Hepatic stellate cell (primary cell): ENCODE measurements around the gene UBE2V1.
"Not testable (repeated sequence)": the region's sequence is repeated elsewhere in the genome, so short reads cannot be mapped to it uniquely, and the experiment has no call there.

ENCODE experiments used
- DNase-seq: peaks from one replicate; pipeline ENCODE4 v3.0.0; 2011; ENCODE audit warnings: low spot score

Gene UBE2V1

DNA sequence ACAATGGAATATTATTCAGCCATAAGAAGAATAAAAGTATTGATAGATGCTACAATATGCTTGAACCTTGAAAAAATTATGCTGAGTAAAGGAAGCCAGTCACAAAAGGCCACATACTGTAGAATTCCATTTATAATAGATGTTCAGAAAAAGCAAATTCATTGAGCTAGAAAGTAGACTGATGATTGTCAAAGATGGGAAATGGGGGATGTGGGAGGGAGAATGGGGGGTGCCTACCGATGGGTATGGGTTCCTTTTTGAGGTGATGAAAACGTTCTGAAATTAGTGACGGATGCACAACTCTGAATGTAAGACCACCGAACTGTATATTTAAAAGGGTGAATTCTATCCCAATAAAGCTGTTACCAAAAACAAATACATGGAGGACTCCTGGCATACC lies 18.4 kb downstream of the UBE2V1 start:
- DNase-seq: no peak

DNA sequence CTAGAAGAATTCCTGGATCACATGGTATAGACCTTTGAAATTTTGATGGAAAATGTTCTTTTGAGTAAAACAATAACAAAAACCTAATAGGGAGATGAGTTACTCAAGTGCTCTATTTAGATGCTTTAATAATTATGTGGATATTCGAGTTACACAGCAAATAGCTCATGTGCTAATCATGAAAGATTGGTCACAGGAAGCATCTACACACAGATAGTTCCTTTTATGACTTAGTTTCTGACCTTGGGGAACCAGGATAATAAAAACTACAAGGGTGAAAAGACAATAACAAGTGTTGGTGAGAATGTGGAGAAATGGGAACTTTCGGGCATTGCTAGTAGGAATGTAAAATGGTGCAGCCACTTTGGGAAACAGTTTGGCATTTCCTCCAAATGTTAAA lies 19.7 kb downstream of the UBE2V1 start:
- DNase-seq: no peak

DNA sequence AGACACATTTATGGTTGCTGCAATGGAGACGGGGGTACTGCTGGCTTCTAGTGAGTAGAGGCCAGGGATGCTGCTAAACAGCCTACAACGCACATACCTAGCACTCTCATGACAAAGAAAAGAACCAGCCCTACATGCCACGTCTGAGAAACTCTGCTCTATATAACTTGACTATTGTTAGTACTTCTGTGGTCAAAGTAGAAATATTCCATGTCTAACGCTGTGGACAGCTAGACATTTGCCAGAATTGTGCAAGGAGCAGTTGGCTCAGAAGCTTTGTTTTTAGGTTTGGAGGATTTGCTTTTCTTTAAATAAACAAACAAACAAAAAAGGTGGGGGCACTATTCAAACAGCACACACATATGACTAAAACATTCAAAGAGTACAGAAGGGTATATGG lies 20.5 kb downstream of the UBE2V1 start:
- DNase-seq: no peak

DNA sequence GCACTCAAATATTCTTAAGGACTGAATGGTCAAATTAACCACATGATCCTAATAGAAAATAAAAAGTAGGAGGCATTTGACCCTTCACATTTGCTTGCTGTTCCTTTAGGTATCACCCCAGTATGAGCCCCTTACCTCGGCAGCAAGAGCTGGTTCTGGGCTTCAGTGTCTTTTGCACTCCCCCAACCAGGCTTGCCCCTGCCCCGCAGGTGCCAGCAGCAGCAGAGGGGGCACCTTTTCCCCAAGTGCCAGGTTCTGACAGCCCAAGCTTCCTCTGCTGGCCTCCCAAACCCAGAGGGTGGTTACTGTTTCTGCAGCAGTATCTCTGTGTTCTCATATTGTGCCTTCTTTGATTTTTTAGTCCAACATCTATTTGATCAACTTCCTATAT lies 23.2 kb downstream of the UBE2V1 start:
- no peak for DNase-seq

DNA sequence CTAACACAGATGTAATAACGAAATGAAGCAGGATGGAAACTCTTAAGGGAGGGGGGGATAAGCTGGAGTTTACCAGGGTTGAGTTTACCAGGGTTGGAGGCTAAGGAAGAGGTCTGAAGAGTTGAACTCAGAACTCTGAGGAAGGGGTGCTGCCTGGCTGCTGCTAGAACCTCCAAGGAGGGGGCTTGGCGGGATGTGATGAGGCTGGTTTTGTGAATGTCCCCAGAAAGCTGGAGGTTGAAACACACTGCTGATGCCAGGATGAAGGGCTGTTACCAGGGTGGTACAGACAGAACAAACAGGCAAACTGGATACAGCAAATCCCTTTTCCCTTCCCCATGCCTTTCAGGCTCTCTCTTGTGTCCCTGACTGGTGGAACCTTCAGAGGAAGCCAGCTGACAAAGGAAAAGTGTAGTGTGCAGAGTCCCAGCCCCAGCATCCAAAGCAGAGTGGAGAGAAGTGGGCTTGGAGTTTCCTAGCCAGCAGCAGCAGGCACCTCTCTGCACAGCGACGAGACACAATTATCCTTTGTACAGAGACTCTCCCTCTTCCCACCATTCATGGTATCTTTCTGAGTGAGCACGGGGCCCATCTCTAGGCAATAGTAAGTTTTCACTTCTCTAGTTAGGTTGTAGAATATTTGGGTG lies 23.7 kb downstream of the UBE2V1 start:
- no peak for DNase-seq

- DNase-seq: no peak
Observed at GRCh38 chr20:50088022-50088421, 24.9 kb downstream of the UBE2V1 start.

DNA sequence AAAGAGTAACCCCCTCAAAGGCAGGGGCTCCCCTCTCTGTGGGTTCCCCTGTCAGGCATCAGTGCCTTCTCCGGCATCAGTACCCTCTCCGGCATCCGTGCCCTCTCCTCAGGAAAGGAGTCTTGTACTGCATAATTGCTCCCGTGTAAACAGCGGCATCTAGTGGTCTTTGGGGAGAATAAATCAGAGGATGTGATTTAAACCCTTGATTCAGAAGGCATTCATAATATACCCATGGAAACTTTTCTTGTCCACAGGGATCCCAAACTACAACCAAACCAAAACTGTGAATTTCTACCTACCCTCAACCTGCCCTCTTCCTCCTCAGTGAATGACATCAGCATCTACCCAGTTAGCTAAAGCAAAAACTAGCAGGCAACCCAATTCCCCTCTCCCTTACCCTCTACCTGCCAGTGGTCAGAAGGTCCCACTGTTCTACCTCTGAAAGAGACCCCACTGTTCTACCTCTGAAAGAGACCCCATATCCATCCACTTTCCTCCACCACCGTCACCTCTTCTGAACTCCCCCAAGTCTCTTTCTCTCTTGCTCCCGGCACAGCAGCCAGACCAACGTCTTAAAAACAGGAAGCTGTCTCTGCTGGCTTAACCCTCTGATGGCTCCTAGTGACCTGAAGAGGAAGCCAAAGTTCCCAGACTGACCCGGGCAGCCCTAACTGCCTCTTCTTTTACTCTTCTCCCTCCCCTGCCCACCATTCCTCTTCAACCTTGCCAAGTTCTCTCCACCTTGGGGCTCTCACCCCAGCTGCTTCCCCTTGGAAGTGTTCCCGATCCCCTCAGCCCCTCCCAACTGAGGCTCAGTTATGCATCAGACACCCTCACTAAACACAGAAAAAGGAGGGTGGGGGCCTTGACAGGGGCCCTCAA lies 27.2 kb downstream of the UBE2V1 start:
- DNase-seq: peak; percentile 71

DNA sequence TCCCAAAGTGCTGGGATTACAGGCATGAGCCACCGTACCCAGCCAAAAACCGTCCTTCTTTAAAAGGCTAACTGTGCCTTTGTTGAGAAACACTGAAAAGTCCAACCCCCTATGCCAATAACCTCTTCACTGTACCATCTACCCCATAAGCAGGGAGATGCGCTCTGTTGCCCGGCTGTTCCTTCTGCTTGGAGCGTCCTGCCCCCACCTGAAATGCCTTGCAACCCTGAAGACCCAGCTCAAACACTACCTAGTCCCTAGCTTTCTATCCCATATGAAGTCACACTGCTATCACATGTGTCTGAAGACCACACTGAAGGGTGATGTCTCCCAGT lies 27.8 kb downstream of the UBE2V1 start:
- no peak for DNase-seq

GRCh38 chr20:50083034-50083433 lies 29.9 kb downstream of the UBE2V1 start:
- DNase-seq: no peak

DNA sequence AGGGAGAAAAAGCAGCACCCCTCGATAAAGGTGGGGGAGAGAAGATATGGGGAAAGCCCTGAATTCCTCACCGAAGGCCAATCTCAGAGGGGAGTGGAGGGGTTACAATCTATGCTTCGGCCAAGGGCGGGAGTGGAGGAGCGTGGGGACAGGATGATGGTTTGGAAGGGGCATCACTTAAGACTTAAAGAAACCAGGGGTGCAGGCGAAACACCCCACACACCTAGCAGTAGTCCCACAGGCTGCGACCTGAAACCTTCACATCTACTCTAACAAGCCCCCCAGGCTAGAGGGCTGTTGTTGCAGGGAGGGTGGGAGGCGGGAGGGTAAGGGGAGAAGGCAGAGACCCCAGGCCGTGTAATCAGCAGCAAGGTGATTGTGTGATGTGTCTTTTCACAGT lies 30.9 kb downstream of the UBE2V1 start:
- not testable (repeated sequence) for DNase-seq

- DNase-seq: no peak
Observed at GRCh38 chr20:50077818-50078601, 34.9 kb downstream of the UBE2V1 start.

GRCh38 chr20:50073500-50073899 lies 39.5 kb downstream of the UBE2V1 start:
- no peak for DNase-seq

DNA sequence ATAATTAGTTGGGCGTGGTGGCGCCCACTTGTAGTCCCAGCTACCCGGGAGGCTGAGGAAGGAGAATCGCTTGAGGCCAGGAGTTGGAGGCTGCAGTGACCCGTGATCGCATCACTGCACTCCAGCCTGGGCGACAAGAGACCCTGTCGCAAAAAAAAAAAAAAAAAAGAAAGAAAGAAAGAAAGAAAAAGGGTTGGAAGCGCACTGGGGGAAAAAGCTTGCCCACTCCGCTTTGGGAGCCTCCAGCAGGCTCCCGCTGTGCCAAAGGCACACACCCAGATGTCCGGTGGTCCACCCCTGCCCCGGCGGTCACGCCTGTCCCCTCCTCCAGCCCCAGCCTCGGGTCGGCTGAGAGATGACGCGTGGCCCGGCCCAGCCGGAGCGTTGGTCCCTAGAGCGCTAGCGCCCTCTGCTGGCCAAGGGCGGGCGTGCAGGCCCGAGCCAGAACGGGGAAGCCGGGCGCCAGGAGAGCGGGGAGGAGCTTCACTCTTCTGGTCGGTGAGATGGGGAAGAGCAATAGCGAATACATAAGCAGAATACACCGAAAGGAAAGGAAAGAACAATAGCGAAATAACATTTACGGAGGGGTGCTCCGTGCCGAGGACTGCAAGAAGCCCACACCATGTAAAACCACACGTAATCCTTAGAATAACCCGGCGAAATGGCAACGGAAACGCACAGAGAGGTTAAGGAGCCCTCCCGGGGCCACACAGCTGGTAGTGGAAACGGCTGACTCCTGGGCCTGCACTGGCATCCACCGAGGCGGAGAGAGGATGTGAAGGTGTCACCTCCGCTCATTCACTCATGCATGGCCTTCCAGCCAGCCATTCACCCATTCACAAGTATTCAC lies 41.7 kb downstream of the UBE2V1 start:
- DNase-seq: peak; percentile 92

DNA sequence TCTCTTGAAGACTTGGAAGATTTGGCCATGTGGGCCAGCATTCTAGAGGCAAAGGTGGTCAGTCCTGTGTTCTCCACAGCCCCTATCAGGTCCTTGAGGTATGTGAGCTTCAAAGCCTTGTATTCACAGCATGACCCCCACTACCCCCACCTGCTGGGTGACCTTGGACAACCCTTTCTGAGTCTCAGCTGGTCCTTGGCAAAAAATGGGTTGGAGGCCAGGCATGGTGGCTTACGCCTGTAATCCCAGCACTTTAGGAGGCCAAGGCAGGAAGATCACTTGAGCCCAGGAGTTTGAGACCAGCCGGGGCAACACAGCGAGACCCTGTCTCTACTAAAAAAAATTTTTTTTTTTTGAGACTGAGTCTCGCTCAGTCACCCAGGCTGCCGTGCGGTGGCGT lies 42.6 kb downstream of the UBE2V1 start:
- no peak for DNase-seq

- DNase-seq: no peak
Observed at GRCh38 chr20:50068041-50068651, 44.8 kb downstream of the UBE2V1 start.

- no peak for DNase-seq
Observed at GRCh38 chr20:50067461-50067860, 45.5 kb downstream of the UBE2V1 start.

- no peak for DNase-seq
Observed at GRCh38 chr20:50067018-50067417, 45.9 kb downstream of the UBE2V1 start.

DNA sequence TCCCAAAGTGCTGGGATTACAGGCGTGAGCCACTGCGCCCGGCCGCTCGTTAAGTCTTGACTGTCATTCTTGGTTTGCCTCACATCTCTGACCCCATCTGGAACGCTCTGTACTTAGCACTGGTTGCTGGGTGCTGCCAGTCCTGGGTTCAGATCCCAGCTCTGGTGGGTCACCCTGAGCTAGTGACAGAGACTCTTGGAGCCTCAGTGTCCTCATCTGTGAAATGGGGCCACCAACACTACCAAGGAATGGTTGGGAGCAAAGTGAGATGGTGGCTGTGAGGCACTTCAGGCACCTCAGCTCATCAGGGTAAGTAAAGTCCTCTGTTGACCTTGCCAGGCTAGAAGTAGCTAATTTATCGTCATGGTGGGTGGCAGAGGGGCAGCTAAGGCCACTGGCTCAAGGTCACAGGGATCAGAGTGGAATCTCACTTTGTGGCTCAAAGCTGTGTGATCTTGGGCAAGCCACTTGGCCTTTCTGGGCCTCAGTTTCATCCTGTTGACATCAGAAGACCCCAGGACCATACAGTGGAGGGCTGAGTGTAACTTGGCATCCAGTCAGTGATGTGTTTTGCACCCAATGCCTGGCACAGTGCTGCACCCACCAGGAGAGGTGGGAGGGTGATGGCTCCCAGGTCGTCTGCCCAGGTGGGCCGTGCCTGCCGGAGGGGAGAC lies 46.7 kb downstream of the UBE2V1 start:
- no peak for DNase-seq

- no peak for DNase-seq
Observed at GRCh38 chr20:50065325-50065615, 47.7 kb downstream of the UBE2V1 start.

GRCh38 chr20:50063763-50064162 lies 49.2 kb downstream of the UBE2V1 start:
- DNase-seq: not testable (repeated sequence)
